Adipose tissue (tissue), 3 donors: Measurements from ENCODE around the gene TOLLIP. TPM values are rescaled to one million over a fixed set of nuclear protein-coding genes. Genes with fewer than 3 reads are reported as not detected.

ENCODE experiments used
- H3K27ac ChIP-seq: one replicate; pipeline ENCODE4 v1.5.1; 2013; ENCODE audit warnings: low read depth, low read length
- WGBS, 3 donors: extraction: QIAGEN DNeasy Blood & Tissue Kit; methylation state at CpG; one replicate each; pipeline ENCODE4 v1.1.7; 2013; 5-methylcytosine and 5-hydroxymethylcytosine counted together
- polyA plus RNA-seq, 3 donors: library from polyadenylated mRNA; stranded (reverse); fragments of 200-250 nt; gene quantifications; one replicate each; pipeline ENCODE4 v1.2.3, GENCODE V29; 2013
- donor health status: healthy with polysubstance abuse.
- donor health status: Bipolar disorder and iron deficiency.
- donor health status: healthy.

Gene TOLLIP
- polyA plus RNA-seq, 3 donors: 30.0 to 36.9 (median 30.7) TPM

- 89 to 92% (median 90%) methylated on average over 10 of the region's 10 CpGs for WGBS, 3 donors
- H3K27ac ChIP-seq: no peak overlapping the region
These were observed 17.3 kb downstream of the TOLLIP start for GRCh38 chr11:1292018-1292643.

GRCh38 chr11:1291295-1292017, 18.0 kb downstream of the TOLLIP start:
- 92 to 97% (median 94%) methylated on average over 26 to 46 of the region's 46 CpGs for WGBS, 3 donors
- no peak overlapping the region for H3K27ac ChIP-seq

DNA sequence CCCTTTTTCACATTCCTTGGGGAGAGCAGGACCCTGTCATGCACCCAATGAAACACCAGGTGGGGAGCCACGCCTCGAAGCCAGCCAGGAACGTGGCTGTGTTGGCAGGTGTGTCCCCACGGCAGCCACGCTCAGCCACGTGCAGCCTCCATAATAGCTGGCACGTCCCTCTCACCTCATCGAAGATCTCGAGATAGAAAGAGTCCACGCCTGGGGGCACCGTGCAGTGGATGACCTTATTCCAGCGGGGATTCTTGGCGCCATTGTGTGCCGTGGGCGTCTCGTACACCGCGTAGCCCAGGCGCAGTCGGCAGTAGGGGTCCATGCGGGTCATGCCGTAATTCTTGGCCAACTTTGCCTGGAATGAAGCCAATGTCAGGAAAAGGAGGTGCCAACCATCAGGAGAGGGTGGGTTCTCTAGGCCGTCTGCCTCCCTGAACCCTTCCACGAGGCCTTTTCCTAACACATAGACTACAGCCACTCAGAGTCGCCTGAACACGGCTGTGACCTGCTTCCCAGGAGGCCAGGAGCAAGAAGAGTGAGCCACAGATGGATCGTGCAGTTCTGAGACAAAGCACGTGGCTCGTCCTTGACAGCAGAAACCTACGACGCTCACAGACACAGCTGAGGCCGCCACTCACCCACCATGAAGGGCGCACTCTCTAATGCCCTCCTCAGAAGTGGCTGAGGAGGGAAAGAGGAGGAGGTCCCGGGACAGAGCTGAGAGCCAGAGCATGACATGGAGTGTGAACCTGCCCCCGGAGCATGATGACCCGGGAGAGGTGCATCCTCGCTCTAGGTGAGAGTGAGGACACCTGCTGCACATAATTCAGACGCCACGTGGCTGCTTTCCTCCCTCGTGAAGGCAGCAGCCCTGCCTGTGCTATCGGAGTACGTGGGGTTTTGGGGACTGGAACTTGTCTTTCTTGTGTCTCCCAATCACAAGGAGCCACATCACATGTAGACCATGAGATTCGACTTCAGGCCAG, 19.1 kb downstream of the TOLLIP start:
- WGBS, 3 donors: 87 to 94% (median 93%) methylated on average over 43 of the region's 43 CpGs
- H3K27ac ChIP-seq: no peak overlapping the region

- 93 to 96% (median 95%) methylated on average over 33 of the region's 33 CpGs for WGBS, 3 donors
- no peak overlapping the region for H3K27ac ChIP-seq
These were observed 20.1 kb downstream of the TOLLIP start for GRCh38 chr11:1289211-1289935.

DNA sequence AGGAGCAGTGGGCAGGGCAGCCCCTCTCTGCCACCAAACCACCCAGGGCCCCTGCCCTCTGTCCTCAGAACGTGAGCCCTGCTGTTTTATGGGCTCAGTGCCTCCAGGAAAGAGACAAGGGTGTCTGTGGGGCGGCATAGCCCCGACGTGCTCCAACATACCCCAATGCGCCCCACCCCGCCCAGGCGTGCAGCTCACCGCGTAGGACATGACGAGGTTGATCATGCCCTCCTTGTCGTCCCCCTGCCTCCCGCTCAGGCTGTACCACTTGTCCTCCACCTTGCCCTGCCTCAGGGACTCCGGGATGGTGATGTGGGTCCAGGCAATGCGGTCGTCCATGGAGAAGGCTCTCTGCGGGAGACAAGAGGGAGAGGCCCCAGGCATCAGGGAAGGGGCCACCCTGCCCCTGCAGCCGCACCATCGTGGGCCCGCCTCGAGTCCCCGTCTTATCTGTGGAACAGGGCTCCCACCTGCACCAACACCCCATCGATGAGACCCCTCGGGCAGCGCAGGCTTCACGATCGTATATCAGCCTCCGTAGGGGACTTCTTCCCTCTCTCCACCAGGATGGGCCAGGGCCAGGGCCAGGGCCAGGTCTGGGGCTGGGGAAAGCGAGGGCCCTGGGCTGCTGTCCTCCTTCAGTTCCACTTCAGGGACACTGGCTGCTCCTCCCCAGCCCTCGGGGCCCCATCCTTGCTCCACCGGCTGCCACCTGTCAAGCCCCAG, 20.8 kb downstream of the TOLLIP start:
- H3K27ac ChIP-seq: no peak overlapping the region
- 94 to 95% (median 94%) methylated on average over 30 of the region's 30 CpGs for WGBS, 3 donors

DNA sequence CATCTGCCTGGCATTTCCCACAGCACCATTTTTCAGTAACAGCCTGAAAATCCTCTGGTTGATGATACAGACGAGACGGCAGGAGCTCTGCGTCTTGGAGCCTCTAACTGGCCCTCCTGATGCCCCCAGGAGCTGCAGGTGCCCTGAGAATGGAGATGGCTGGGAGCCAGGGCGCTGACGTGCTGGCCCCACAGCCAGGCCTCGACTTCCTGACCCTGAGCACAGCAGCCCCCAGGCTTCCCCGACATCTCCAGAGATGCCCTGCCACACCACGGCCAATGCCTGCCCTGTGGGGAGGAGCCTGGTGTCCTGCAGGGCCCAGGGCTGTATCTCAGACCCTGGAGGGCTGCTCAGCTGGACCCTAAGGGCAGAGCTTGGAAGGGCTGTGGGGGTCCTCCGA, 21.5 kb downstream of the TOLLIP start:
- WGBS, 3 donors: 94 to 99% (median 98%) methylated on average over 9 of the region's 9 CpGs
- H3K27ac ChIP-seq: no peak overlapping the region

DNA sequence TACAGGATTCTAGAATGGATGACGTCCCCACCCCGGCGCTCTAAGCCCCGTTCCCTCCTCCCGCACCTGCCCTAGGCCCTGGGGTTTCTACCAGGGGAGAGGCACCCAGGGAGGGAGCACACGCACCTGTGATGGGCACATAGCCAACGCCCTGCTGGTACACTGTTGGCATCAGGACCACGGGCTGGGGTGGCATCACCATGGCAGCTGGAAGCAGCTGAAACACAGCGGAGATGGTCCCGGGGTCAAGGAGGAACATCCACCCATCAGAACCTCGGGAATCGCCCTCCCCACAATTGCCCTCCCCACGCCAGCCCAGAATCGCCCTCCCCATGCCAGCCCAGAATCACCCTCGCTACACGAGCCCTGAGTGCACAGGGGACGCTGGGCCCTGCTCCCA, 23.6 kb downstream of the TOLLIP start:
- H3K27ac ChIP-seq: no peak overlapping the region
- 84 to 95% (median 92%) methylated on average over 17 of the region's 17 CpGs for WGBS, 3 donors

GRCh38 chr11:1285316-1285744, 24.1 kb downstream of the TOLLIP start:
- no peak overlapping the region for H3K27ac ChIP-seq
- 95 to 96% (median 96%) methylated on average over 23 of the region's 23 CpGs for WGBS, 3 donors

DNA sequence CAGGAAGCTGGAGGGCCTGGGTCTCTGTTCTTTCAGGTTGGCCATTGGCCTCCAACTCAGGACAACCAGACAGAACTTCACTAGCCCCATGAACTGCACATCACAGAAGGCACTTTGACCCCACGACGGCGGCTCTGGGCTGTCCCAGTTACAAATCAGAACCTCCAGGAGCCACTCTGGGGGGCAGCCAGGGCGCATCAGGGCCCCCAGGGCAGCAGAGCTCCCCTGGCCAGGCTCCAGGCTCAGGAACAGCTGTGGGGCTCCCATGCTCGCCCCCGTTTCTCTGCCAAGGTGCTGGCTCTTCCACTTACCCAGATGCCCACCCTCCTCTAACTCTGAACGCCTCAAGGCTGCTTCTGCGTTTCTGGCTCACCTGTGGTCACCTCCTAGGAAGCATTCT, 25.5 kb downstream of the TOLLIP start:
- no peak overlapping the region for H3K27ac ChIP-seq
- 73 to 91% (median 88%) methylated on average over 8 of the region's 8 CpGs for WGBS, 3 donors

DNA sequence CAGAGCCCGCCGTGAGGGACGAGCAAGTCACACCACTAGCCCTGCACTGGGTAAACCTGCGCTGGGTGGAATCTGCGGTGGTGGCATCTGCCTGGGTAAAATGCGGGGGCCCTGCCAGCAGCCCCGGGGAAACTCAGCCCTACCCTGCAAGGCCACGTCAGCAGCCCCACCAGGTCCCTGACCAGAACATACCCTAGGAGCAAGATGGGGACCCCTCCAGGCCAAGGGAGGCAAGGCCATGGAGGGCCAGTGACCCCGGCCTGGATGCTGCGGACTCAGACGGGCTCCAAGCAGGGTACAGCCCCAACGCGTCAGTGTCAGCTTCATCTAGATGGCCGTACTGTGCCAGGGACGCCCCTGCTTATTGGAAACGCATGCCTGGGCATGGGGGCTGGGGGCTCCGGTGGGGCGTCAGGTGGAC, 26.3 kb downstream of the TOLLIP start:
- no peak overlapping the region for H3K27ac ChIP-seq
- 91 to 95% (median 95%) methylated on average over 18 of the region's 18 CpGs for WGBS, 3 donors

GRCh38 chr11:1281974-1282365, 27.5 kb downstream of the TOLLIP start:
- H3K27ac ChIP-seq: no peak overlapping the region
- WGBS, 3 donors: 38 to 60% (median 49%) methylated on average over 3 of the region's 3 CpGs

DNA sequence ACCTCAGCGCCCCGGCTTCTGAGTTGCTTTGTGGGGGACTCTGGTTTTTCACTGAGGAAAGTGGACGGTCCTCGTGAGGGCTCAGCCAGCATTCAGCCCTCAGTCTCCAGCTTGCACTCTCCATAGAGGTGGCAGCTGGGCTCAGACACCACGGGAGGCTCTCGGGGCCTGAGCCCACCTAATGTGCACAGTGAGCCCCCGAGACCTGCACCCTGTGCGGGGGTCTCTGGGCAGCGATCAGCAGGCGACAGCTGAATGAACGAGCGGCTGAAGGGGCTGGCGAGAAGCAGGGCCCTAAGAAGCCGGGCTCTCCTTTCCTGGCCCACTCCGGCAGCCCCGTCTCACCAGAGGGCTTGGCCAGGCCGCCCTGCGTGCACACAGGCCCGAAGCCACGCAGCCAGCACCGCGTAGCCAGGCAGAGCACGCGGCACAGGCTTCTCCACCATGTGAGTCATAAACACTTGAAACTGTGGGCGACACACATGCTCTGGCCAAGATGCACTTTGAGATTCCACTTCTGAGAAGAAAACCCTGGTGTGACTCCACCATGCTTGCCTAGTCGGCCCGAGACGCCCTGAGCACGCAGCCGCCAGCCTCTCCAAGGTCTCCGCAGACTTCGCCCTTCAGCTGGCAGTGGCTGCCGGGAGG, 28.0 kb downstream of the TOLLIP start:
- 82 to 89% (median 89%) methylated on average over 33 of the region's 33 CpGs for WGBS, 3 donors
- H3K27ac ChIP-seq: no peak overlapping the region

GRCh38 chr11:1280116-1281035, 29.1 kb downstream of the TOLLIP start:
- no peak overlapping the region for H3K27ac ChIP-seq
- 88 to 94% (median 93%) methylated on average over 43 to 46 of the region's 46 CpGs for WGBS, 3 donors

DNA sequence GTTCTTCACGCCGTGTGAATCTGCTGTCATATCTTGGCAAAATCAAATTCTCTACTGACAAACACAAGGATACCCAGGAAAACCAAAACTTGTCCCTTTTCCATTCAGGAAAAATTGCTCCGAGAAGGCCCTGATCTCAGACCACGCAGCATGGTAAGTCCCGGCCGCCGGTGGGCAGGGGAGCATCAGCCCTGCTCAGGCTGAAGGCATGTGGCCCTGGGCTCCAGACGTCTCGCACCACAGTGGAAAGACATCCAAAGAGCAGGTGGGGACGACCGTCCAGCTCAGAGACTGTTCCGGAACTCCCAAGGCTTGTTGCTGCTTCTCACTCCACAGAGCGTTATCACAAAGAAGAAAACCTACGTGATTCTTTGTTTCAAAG, 29.8 kb downstream of the TOLLIP start:
- WGBS, 3 donors: 93 to 94% (median 94%) methylated on average over 14 of the region's 14 CpGs
- no peak overlapping the region for H3K27ac ChIP-seq

GRCh38 chr11:1278766-1279673, 30.4 kb downstream of the TOLLIP start:
- 93 to 95% (median 93%) methylated on average over 40 of the region's 40 CpGs for WGBS, 3 donors
- no peak overlapping the region for H3K27ac ChIP-seq
